Activated CD4-positive, CD25-positive, alpha-beta regulatory T cell treated with anti-CD3 and anti-CD28 coated beads, Interleukin-2, amount 50 U/mL, for 16 hours (primary cell): ENCODE measurements around the gene SHCBP1L.
"Not testable (repeated sequence)": the region's sequence is repeated elsewhere in the genome, so short reads cannot be mapped to it uniquely, and the experiment has no call there.

Experiments used
- DNase-seq: peaks from one replicate; pipeline ENCODE4 v3.0.0-alpha.2; 2020; ENCODE audit warnings: low read depth, low spot score

SHCBP1L gene

DNA sequence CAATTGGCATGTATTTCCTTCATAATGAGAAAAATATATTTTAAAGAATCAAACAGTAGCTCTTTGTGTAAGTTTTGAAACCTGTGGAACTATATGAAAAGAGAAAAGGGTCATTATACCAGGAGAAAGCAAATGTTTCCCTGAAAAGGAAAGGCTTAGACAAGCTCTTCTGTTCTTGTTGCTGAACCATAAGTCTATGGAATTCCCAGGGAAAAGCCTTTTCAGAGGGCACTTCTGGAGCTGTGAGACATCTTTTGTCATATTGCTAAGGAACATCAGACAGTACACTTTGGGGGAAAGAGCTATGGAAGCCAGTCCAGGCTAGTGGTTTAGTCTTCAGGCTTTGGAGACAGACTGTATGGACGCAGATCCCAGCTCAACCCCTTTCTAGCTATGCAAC, 12.1 kb upstream of the SHCBP1L start:
- DNase-seq, result no peak

DNA sequence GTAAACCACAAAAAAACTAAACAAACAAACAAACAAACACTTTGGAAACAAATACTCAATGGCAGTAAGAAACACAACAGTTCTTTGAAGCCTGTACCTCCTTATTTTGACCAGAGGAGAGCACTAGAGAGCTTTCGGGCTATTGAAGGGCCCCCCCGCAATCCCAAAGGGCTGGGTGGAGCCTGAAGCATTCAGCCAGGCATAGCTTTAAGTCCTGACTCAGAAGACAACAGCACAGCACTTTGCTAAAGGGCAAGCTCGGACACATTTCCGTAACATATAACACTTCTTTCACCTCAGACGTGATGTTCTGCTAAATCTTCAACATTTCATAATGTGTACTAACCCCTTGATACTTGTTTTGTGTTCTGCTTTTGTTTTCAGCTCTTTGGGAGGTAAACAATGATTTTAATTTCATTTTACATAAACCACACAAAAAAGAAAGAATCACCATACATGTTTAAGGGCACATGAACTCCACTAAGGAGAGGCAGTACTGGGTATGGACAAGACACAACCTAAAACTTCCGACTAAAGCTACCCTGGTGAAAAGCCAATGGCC, 9.7 kb upstream of the SHCBP1L start:
- no peak for DNase-seq

GRCh38 chr1:182960046-182960445, 7.1 kb upstream of the SHCBP1L start:
- no peak for DNase-seq

GRCh38 chr1:182957902-182958395, 5.0 kb upstream of the SHCBP1L start:
- DNase-seq, result no peak

DNA sequence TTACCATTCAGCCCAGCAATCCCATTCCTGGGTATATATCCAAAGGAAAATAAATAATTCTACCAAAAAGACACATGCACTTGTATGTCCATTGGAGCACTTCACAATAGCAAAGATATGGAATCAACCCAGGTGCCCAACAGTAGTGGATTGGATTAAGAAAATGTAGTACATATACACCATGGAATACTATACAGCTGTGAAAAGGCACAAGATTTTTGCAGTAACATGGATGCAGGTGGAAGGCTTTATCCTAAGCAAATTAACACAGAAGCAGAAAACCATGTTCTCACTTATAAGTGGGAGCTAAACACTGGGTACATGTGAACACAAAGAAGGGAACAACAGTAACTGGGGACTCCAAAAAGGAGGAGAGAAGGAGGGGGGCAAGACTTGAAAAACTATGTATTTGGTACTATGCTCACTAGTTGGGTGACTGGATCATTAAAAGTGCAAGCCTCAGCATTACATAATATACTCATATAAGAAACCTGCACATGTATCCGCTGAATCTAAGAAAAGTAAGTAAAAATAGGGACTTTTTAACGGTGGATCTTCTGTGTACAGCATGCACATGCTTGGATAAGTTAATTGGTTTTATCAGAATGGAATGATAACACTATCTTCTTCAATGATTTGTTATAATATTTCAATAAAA, 3.9 kb upstream of the SHCBP1L start:
- no peak for DNase-seq

- DNase-seq, result no peak
Observed at GRCh38 chr1:182955596-182956588, 2.9 kb upstream of the SHCBP1L start.

DNA sequence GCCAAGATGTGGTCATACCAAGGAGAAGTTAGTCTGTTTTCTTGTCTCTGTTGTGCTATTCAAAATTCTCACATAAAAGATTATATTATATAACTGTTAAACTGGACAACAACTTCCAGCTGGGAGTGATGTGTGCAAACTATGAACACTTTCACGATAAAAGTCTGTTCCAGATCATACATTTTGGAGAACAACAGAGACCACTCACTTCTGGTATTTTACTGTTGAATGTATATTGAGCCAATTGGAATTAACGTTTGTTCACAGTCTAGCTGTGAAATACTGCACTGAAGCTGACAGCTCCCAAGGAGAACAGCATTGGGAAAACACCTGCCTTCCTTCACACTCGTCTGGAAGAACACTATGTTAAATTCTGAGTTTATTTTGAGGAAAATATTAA, 860 bp upstream of the SHCBP1L start:
- DNase-seq, result no peak

- DNase-seq, result not testable (repeated sequence)
Observed at GRCh38 chr1:182943336-182943735, 9.6 kb downstream of the SHCBP1L start.

- DNase-seq, result not testable (repeated sequence)
Observed at GRCh38 chr1:182942145-182942544, 10.8 kb downstream of the SHCBP1L start.

DNA sequence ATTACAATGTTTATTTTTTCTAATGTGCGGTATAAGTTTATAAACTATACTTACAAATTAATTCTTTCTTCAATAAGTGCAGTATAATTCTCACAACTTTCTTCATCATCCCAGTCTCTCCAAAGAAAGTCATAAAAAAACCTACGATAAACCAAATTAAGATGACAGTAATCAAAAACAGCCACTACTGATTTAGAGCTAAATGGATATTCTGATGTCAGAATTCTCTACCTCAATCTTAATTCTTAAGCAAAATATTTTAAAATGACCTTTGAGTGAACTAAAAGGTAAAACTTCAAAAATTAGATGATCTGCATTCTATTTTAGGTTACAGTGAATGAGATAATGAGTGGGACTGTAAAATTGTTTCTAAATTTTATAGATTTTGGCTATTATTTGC, 13.6 kb downstream of the SHCBP1L start:
- DNase-seq, result no peak

DNA sequence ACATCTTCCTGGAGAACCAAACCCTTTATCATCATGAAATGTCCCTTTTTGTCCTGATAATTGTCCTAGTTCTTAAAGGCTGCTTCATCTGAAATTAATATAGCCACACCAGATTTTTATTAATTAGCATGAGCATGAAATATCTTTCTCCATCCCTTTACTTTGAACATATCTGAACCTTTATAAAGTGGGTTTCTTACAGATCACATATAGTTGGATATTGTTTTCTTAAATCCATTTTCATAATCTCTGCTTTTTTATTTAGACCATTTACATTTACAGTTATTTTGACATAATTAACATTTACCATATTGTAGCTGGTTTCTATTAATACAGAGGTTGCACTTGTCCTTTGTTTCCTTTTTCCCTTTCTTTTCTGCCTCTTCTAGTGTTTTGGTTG, 17.2 kb downstream of the SHCBP1L start:
- no peak for DNase-seq

GRCh38 chr1:182930985-182931384, 22.0 kb downstream of the SHCBP1L start:
- no peak for DNase-seq

- DNase-seq, result no peak
Observed at GRCh38 chr1:182927693-182928433, 25.1 kb downstream of the SHCBP1L start.

GRCh38 chr1:182925661-182926060, 27.3 kb downstream of the SHCBP1L start:
- DNase-seq, result no peak

- no peak for DNase-seq
Observed at GRCh38 chr1:182917378-182917777, 35.6 kb downstream of the SHCBP1L start.

GRCh38 chr1:182913401-182913800, 39.6 kb downstream of the SHCBP1L start:
- no peak for DNase-seq

DNA sequence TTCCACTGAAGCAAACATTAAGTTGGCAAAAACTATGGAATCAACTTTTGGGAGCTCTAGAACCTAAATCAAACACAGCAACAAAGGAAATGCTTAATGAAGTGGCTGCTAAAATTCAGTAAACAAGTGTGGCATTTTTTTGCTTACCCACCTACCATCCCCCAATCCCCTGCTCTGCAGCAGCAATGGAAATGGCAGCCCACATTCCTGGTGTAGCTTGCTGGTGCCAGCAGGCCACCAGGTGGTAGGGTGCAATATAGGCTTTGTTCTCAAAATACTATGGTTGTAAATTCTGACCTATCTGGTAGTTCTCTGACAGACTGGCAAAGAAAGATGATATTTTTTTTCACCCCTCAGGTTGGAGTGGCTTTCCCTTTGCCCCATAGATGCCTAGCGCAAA, 42.8 kb downstream of the SHCBP1L start:
- DNase-seq, result no peak

DNA sequence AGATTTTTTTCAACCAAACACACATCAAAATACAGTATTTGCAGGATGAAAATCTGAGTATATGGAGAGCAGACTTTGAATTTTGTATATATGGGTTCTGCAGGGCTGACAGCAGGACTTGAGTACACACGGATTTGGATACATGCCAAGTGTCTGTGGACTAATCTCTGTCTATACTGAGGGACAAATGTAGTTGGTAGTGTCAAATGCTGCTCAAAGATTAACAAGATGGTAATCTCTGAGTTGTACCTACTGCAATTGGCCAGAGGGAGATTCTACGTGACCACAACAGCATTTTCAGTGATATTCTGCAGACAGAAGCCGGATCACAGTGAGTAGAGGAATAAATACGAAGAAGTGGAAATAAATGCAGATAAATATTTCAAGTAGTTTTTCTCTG, 43.4 kb downstream of the SHCBP1L start:
- DNase-seq, result no peak

DNA sequence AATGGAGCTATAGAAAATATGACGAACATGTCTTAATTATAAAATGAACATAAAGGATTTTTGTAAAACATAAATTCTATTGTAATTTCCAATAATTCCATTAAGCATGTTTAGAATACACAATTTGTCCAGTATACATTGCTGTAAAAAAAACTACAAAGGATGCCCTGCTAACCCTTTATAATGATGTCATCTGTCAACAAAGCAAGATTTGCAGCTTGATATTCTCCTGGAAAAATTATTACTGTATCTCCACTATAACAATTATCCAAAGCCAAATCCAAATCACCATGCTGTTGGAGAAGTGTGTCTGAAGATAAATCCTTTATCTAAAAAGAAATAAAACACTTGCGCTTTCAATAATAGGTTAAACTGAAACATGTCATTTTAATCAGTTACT, 47.6 kb downstream of the SHCBP1L start:
- DNase-seq, result no peak

- DNase-seq, result not testable (repeated sequence)
Observed at GRCh38 chr1:182901946-182902345, 51.0 kb downstream of the SHCBP1L start.

GRCh38 chr1:182897696-182898095, 55.3 kb downstream of the SHCBP1L start:
- DNase-seq, result no peak
